Measurements from ENCODE around the gene GOLT1A. TPM values are rescaled to one million over a fixed set of nuclear protein-coding genes. Genes with fewer than 3 reads are reported as not detected.
"Not testable (repeated sequence)": the region's sequence is repeated elsewhere in the genome, so short reads cannot be mapped to it uniquely, and the experiment has no call there.

GOLT1A gene
- total RNA-seq, 1 donor from 2014 or later: 0.21 TPM

- H3K4me3 Mint-ChIP-seq (ENCODE audit: low read depth); DNase-seq (ENCODE audit: low spot score); H3K9me3 Mint-ChIP-seq; H3K27ac Mint-ChIP-seq; intact Hi-C loops (cut with micrococcal nuclease); H3K27me3 Mint-ChIP-seq (ENCODE audit: low read depth); H3K36me3 Mint-ChIP-seq (ENCODE audit: low read depth); H3K4me1 Mint-ChIP-seq (ENCODE audit: low read depth): not testable (repeated sequence)
These were observed 25.6 kb upstream of the GOLT1A start for GRCh38 chr1:204239401-204239800.

GRCh38 chr1:204238520-204238919 is 24.7 kb upstream of the GOLT1A start:
- intact Hi-C loops (cut with micrococcal nuclease); H3K36me3 Mint-ChIP-seq (ENCODE audit: low read depth); H3K4me1 Mint-ChIP-seq (ENCODE audit: low read depth); H3K9me3 Mint-ChIP-seq; H3K27me3 Mint-ChIP-seq (ENCODE audit: low read depth); H3K4me3 Mint-ChIP-seq (ENCODE audit: low read depth); H3K27ac Mint-ChIP-seq; DNase-seq (ENCODE audit: low spot score): not testable (repeated sequence)

GRCh38 chr1:204237515-204237914 is 23.7 kb upstream of the GOLT1A start:
- H3K4me1 Mint-ChIP-seq (ENCODE audit: low read depth); H3K27me3 Mint-ChIP-seq (ENCODE audit: low read depth); H3K27ac Mint-ChIP-seq; H3K9me3 Mint-ChIP-seq; intact Hi-C loops (cut with micrococcal nuclease); H3K4me3 Mint-ChIP-seq (ENCODE audit: low read depth); H3K36me3 Mint-ChIP-seq (ENCODE audit: low read depth); DNase-seq (ENCODE audit: low spot score): not testable (repeated sequence)

- intact Hi-C loops (cut with micrococcal nuclease): no loop called here
- H3K27me3 Mint-ChIP-seq (ENCODE audit: low read depth): peaks cover 5% of the 10 kb centered on the region
- no peaks in the 10 kb centered on the region for H3K36me3 Mint-ChIP-seq (ENCODE audit: low read depth)
- no peak overlapping the region for H3K27ac Mint-ChIP-seq
- H3K4me3 Mint-ChIP-seq (ENCODE audit: low read depth): no peak overlapping the region
- no peaks in the 10 kb centered on the region for H3K9me3 Mint-ChIP-seq
- DNase-seq (ENCODE audit: low spot score): no peak
- H3K4me1 Mint-ChIP-seq (ENCODE audit: low read depth): no peaks in the 10 kb centered on the region
These were observed 18.7 kb upstream of the GOLT1A start for GRCh38 chr1:204232526-204232925.

GRCh38 chr1:204230211-204230610 is 16.4 kb upstream of the GOLT1A start:
- intact Hi-C loops (cut with micrococcal nuclease): no loop called here
- Mint-ChIP-seq H3K4me3 (ENCODE audit: low read depth) (no peak overlapping the region), H3K4me1 (ENCODE audit: low read depth) (no peaks in the 10 kb centered on the region), H3K9me3 (no peaks in the 10 kb centered on the region), H3K27me3 (ENCODE audit: low read depth) (peaks cover 4% of the 10 kb centered on the region), H3K36me3 (ENCODE audit: low read depth) (no peaks in the 10 kb centered on the region), H3K27ac (no peak overlapping the region)
- no peak for DNase-seq (ENCODE audit: low spot score)

GRCh38 chr1:204228896-204229295 is 15.1 kb upstream of the GOLT1A start:
- H3K4me3 Mint-ChIP-seq (ENCODE audit: low read depth): no peak overlapping the region
- no peak for DNase-seq (ENCODE audit: low spot score)
- H3K36me3 Mint-ChIP-seq (ENCODE audit: low read depth): no peaks in the 10 kb centered on the region
- no peaks in the 10 kb centered on the region for H3K4me1 Mint-ChIP-seq (ENCODE audit: low read depth)
- no peak overlapping the region for H3K27ac Mint-ChIP-seq
- H3K27me3 Mint-ChIP-seq (ENCODE audit: low read depth): peaks cover 3% of the 10 kb centered on the region
- no peaks in the 10 kb centered on the region for H3K9me3 Mint-ChIP-seq
- intact Hi-C loops (cut with micrococcal nuclease): no loop called here

GRCh38 chr1:204227996-204228785 is 14.4 kb upstream of the GOLT1A start:
- intact Hi-C loops (cut with micrococcal nuclease): no loop called here
- no peak overlapping the region for H3K27ac Mint-ChIP-seq
- H3K9me3 Mint-ChIP-seq: no peaks in the 10 kb centered on the region
- no peaks in the 10 kb centered on the region for H3K36me3 Mint-ChIP-seq (ENCODE audit: low read depth)
- H3K27me3 Mint-ChIP-seq (ENCODE audit: low read depth): peaks cover 3% of the 10 kb centered on the region
- H3K4me3 Mint-ChIP-seq (ENCODE audit: low read depth): no peak overlapping the region
- DNase-seq (ENCODE audit: low spot score): no peak
- H3K4me1 Mint-ChIP-seq (ENCODE audit: low read depth): no peaks in the 10 kb centered on the region

GRCh38 chr1:204227351-204227750 is 13.6 kb upstream of the GOLT1A start:
- Mint-ChIP-seq H3K4me1 (ENCODE audit: low read depth) (no peaks in the 10 kb centered on the region), H3K9me3 (no peaks in the 10 kb centered on the region), H3K27me3 (ENCODE audit: low read depth) (peaks cover 3% of the 10 kb centered on the region), H3K36me3 (ENCODE audit: low read depth) (no peaks in the 10 kb centered on the region), H3K4me3 (ENCODE audit: low read depth) (no peak overlapping the region), H3K27ac (no peak overlapping the region)
- intact Hi-C loops (cut with micrococcal nuclease): no loop called here
- DNase-seq (ENCODE audit: low spot score): no peak

- Mint-ChIP-seq H3K27me3 (ENCODE audit: low read depth) (no peaks in the 10 kb centered on the region), H3K9me3 (no peaks in the 10 kb centered on the region), H3K36me3 (ENCODE audit: low read depth) (no peaks in the 10 kb centered on the region), H3K27ac (no peak overlapping the region), H3K4me3 (ENCODE audit: low read depth) (no peak overlapping the region), H3K4me1 (ENCODE audit: low read depth) (no peaks in the 10 kb centered on the region)
- intact Hi-C loops (cut with micrococcal nuclease): no loop called here
- DNase-seq (ENCODE audit: low spot score): no peak
These were observed 12.3 kb upstream of the GOLT1A start for GRCh38 chr1:204225841-204226735.

- Mint-ChIP-seq H3K36me3 (ENCODE audit: low read depth) (no peaks in the 10 kb centered on the region), H3K9me3 (no peaks in the 10 kb centered on the region), H3K27me3 (ENCODE audit: low read depth) (no peaks in the 10 kb centered on the region), H3K27ac (no peak overlapping the region), H3K4me1 (ENCODE audit: low read depth) (no peaks in the 10 kb centered on the region), H3K4me3 (ENCODE audit: low read depth) (no peak overlapping the region)
- DNase-seq (ENCODE audit: low spot score): no peak
- intact Hi-C loops (cut with micrococcal nuclease): no loop called here
These were observed 10.9 kb upstream of the GOLT1A start for GRCh38 chr1:204224655-204225054.

- H3K4me3 Mint-ChIP-seq (ENCODE audit: low read depth): no peak overlapping the region
- intact Hi-C loops (cut with micrococcal nuclease): no loop called here
- H3K27me3 Mint-ChIP-seq (ENCODE audit: low read depth): no peaks in the 10 kb centered on the region
- H3K4me1 Mint-ChIP-seq (ENCODE audit: low read depth): no peaks in the 10 kb centered on the region
- no peak overlapping the region for H3K27ac Mint-ChIP-seq
- H3K9me3 Mint-ChIP-seq: no peaks in the 10 kb centered on the region
- no peaks in the 10 kb centered on the region for H3K36me3 Mint-ChIP-seq (ENCODE audit: low read depth)
- DNase-seq (ENCODE audit: low spot score): no peak
These were observed 9.5 kb upstream of the GOLT1A start for GRCh38 chr1:204223129-204223860.

GRCh38 chr1:204222764-204223055 is 8.9 kb upstream of the GOLT1A start:
- intact Hi-C loops (cut with micrococcal nuclease): no loop called here
- no peak overlapping the region for H3K4me3 Mint-ChIP-seq (ENCODE audit: low read depth)
- H3K36me3 Mint-ChIP-seq (ENCODE audit: low read depth): no peaks in the 10 kb centered on the region
- H3K9me3 Mint-ChIP-seq: no peaks in the 10 kb centered on the region
- no peak overlapping the region for H3K27ac Mint-ChIP-seq
- no peaks in the 10 kb centered on the region for H3K4me1 Mint-ChIP-seq (ENCODE audit: low read depth)
- peaks cover 3% of the 10 kb centered on the region for H3K27me3 Mint-ChIP-seq (ENCODE audit: low read depth)
- no peak for DNase-seq (ENCODE audit: low spot score)
